Heart right ventricle (tissue), 16 donors: ENCODE data around the gene LRR1. TPM values are rescaled to one million over a fixed set of nuclear protein-coding genes. Genes with fewer than 3 reads are reported as not detected.
"Not testable (repeated sequence)": the region's sequence is repeated elsewhere in the genome, so short reads cannot be mapped to it uniquely, and the experiment has no call there.

Experiments used
- ATAC-seq, 8 donors: fragments of 200-7000 bp; cut with Tn5 transposase; one replicate each; pipeline ENCODE4 v1.9.1; 2020; ENCODE audit warnings: mild to moderate bottlenecking in 8 of 8, moderate library complexity in 8 of 8, moderate number of reproducible peaks in 1 of 8
- DNase-seq, 2 donors: peaks; one replicate each; pipeline ENCODE4 v3.0.0-alpha.2; 2020
- H3K27ac ChIP-seq, 10 donors: fragments of 200-600 bp; sonication (generic) in 2 of 10; one replicate each; pipeline versions ENCODE4 v1.5.0 to v1.8.0; 2020 to 2022; ENCODE audit warnings: mild to moderate bottlenecking in 3 of 10
- H3K27me3 ChIP-seq, 7 donors: fragments of 200-600 bp; one replicate each; pipeline ENCODE4 v1.8.0; 2021 to 2022; ENCODE audit warnings: mild to moderate bottlenecking in 2 of 7
- H3K36me3 ChIP-seq, 9 donors: fragments of 200-600 bp; sonication (generic) in 1 of 9; one replicate each; pipeline versions ENCODE4 v1.5.0 to v1.8.0; 2020 to 2022; ENCODE audit warnings: mild to moderate bottlenecking in 2 of 9
- H3K4me1 ChIP-seq, 9 donors: fragments of 200-600 bp; sonication (generic) in 1 of 9; one replicate each; pipeline versions ENCODE4 v1.5.0 to v1.8.0; 2020 to 2022; ENCODE audit warnings: mild to moderate bottlenecking in 4 of 9
- H3K4me3 ChIP-seq, 10 donors: fragments of 200-600 bp; sonication (generic) in 2 of 10; one replicate each; pipeline versions ENCODE4 v1.5.0 to v1.8.0; 2020 to 2022; ENCODE audit warnings: mild to moderate bottlenecking in 7 of 10, moderate library complexity in 2 of 10
- H3K9me3 ChIP-seq, 11 donors: fragments of 200-600 bp in 10 of 11; sonication (generic) in 2 of 11; one replicate each; pipeline versions ENCODE4 v1.5.0 to v1.8.0; 2013 to 2022; ENCODE audit warnings: mild to moderate bottlenecking in 2 of 11, control low read depth in 1 of 11, moderate library complexity in 1 of 11
- WGBS, 2 donors: extraction: QIAGEN DNeasy Blood & Tissue Kit; methylation state at CpG; one replicate each; pipeline ENCODE4 v1.1.7; 2013; ENCODE audit warnings: inconsistent platforms in 1 of 2; 5-methylcytosine and 5-hydroxymethylcytosine counted together
- intact Hi-C, 10 donors: fragments of 100-400 bp; cut with DNase I; formaldehyde crosslinking; loops; one replicate each; pipeline versions ENCODE4 v1.11.1 to v1.14.2; 2022
- polyA plus RNA-seq, 2 donors: library from polyadenylated mRNA; stranded (reverse); fragments of 200-250 nt; gene quantifications; one replicate each; pipeline ENCODE4 v1.2.3, GENCODE V29; 2013
- total RNA-seq, 10 donors: library from RNA; stranded (reverse); fragmentation: NEBNext Ultra II Directional in 3 of 10; extraction: Animal tissue kit (Norgen Biotek cat#: 25700) in 3 of 10; gene quantifications; one replicate each; pipeline versions ENCODE4 v1.2.1 to v1.2.4, GENCODE V29; 2021 to 2023
- TF ChIP-seq, protein P1 (sequence below), 9 donors: fragments of 200-600 bp; sonication (generic) in 2 of 9; IDR thresholded peaks; one replicate each; pipeline versions ENCODE4 v1.5.0 to v1.8.0; 2021 to 2022; ENCODE audit warnings: antibody characterized with exemption in 9 of 9, mild to moderate bottlenecking in 5 of 9, moderate library complexity in 1 of 9
- donor health status: Arrhythmogenic right ventricular cardiomyopathy.
- donor health status: ischemic (EF 13 %, LVEDD 7.1; RV severe dilation, severe dysfunction).
- donor health status: healthy with polysubstance abuse.
- donor health status: DM: no; HTN: yes; CAD: no.
- donor health status: DM: no; HTN: no; CAD: no.
- donor health status: ischemic (EF 25% LVEDD 6.9; RV normal size, moderate dysfunction).
- donor health status: ischemic (EF 25% LVEDD 5.7; RV mildly dilated, moderate dysfunction).
- donor health status: healthy.
- donor health status: DM: yes; HTN: yes; CAD: no.
- donor health status: Ischemic cardiomyopathy.
- donor health status: ischemic (EF 35%, LVEDD 5.7; RV mildly dilated, moderate dysfunction).
- donor health status: nonischemic (EF 11% LVEDD 7.7; RV severe dilation, severe dysfunction).
- donor health status: DM: yes; HTN: yes; CAD: no.
- donor health status: PGD.
- donor health status: ischemic (EF 29% LVEDD 5.4; RV normal size, mild dysfunction).
- donor health status: nonischemic (EF 23%, LVEDD 6.1; RV moderate dilation, normal function).

The LRR1 gene
- total and polyA plus RNA-seq, 12 donors: 2.7 to 38.4 (median 6.5) TPM

- Histone ChIP-seq H3K27me3 (no peaks in the 10 kb centered on the region), H3K27ac (no peak overlapping the region), H3K9me3 (no peaks in the 10 kb centered on the region), H3K4me1 (no peaks in the 10 kb centered on the region), H3K36me3 (peaks cover 0 to 6% (median 0%) of the 10 kb centered on the region in 9 donors), H3K4me3 (no peak overlapping the region)
- WGBS, 2 donors: 93 to 94% methylated on average over 3 of the region's 3 CpGs
- intact Hi-C loops: no loop called here
- ATAC-seq (no peak), DNase-seq (no peak)
- TF ChIP-seq, protein P1, sequence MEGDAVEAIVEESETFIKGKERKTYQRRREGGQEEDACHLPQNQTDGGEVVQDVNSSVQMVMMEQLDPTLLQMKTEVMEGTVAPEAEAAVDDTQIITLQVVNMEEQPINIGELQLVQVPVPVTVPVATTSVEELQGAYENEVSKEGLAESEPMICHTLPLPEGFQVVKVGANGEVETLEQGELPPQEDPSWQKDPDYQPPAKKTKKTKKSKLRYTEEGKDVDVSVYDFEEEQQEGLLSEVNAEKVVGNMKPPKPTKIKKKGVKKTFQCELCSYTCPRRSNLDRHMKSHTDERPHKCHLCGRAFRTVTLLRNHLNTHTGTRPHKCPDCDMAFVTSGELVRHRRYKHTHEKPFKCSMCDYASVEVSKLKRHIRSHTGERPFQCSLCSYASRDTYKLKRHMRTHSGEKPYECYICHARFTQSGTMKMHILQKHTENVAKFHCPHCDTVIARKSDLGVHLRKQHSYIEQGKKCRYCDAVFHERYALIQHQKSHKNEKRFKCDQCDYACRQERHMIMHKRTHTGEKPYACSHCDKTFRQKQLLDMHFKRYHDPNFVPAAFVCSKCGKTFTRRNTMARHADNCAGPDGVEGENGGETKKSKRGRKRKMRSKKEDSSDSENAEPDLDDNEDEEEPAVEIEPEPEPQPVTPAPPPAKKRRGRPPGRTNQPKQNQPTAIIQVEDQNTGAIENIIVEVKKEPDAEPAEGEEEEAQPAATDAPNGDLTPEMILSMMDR (IDR thresholded peaks at IDR 0.05): no peak
Observed at GRCh38 chr14:49654511-49654910, 55.8 kb downstream of the LRR1 start.

DNA sequence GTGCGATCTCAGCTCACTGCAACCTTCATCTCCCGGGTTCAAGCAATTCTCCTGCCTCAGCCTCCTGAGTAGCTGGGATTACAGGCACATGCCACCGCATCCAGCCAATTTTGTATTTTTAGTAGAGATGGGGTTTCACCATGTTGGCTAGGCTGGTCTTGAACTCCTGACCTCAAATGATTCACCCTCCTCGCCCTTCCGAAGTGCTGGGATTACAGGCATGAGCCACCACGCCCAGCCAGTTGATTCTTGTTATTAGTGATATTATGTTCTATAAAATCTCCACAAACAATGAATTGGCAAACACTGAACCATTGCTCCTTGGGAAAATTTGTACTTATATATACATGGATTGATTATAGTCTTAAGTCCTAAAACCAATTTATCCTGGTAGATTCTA lies 58.8 kb downstream of the LRR1 start:
- H3K27me3 ChIP-seq, H3K27ac ChIP-seq, H3K4me1 ChIP-seq, intact Hi-C loops, H3K4me3 ChIP-seq, DNase-seq, H3K9me3 ChIP-seq, H3K36me3 ChIP-seq, ATAC-seq: not testable (repeated sequence)
- WGBS, 2 donors: 94 to 97% methylated on average over 6 of the region's 6 CpGs

DNA sequence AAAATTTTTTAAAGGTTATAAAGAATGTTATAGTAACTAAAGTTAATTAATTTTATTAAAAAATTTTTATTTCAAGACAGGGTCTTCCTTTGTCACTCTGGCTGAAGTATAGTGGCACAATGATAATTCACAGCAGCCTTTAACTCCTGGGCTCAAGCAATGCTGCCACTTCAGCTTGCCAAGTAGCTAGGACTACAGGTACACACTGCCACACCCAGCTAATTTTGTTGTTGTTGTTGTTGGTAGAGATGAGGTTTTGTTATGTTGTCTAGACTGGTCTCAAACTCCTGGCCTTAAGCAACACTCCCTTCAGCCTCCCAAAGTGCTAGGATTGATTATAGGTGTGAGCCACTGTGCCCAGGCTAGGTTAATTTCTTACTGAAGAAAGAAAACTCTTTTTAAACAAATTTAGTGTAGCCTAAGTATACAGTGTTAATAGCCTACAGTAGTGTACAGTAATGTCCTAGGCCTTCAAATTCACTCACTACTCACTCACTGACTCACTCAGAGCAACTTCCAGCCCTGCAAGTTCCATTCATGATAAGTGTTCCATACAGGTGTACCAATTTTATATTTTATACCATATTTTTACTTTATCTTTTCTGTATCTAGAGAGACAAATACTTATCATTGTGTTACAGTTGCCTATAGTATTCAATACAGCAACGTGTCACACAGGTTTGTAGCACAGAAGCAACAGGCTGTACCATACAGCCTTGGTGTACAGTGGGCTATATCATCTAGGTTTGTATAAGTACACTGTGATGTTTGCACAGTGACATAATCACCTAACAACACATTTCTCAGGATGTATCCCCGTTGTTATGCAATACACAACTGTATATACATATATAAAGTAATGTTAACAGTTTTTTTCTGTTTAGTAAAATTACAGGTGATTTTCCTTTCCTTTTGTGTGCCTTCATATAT lies 61.1 kb downstream of the LRR1 start:
- Histone ChIP-seq H3K4me1 (no peaks in the 10 kb centered on the region), H3K27ac (no peak overlapping the region), H3K27me3 (no peaks in the 10 kb centered on the region), H3K9me3 (no peaks in the 10 kb centered on the region), H3K36me3 (no peaks in the 10 kb centered on the region), H3K4me3 (no peak overlapping the region)
- DNase-seq: no peak
- 91 to 96% methylated on average over 2 of the region's 2 CpGs for WGBS, 2 donors
- no peak for ATAC-seq
- TF ChIP-seq, protein P1 (IDR thresholded peaks at IDR 0.05): no peak
- intact Hi-C loops: no loop called here

Other genes with a start within 250 kb of the LRR1 start
- 100 to 1,000 TPM; 619 to 959 (median 708) TPM for gene RPS29, start 12.6 kb upstream of the LRR1 start, total RNA-seq
- gene RPS29, start 12.6 kb upstream of the LRR1 start, polyA plus RNA-seq: 1,000 to 10,000 TPM; 1,122 to 2,979 TPM
- 100 to 1,000 TPM; 103 to 164 (median 127) TPM for gene RPL36AL, start 21.7 kb downstream of the LRR1 start, total RNA-seq
- gene RPL36AL, start 21.7 kb downstream of the LRR1 start, polyA plus RNA-seq: 100 to 1,000 TPM; 253 to 562 TPM
- gene MGAT2, start 21.9 kb downstream of the LRR1 start, total RNA-seq: 10 to 100 TPM in 9 of 10 donors, 1 to 10 TPM in 1; 9.7 to 23.4 (median 14.3) TPM
- 10 to 100 TPM in 1 of 2 donors, 1 to 10 TPM in 1; 6.1 to 18.9 TPM for gene MGAT2, start 21.9 kb downstream of the LRR1 start, polyA plus RNA-seq
- 1 to 10 TPM; 4.1 to 6.9 (median 4.6) TPM for gene DNAAF2, start 36.3 kb downstream of the LRR1 start, total RNA-seq
- 1 to 10 TPM; 2.9 to 5.3 TPM for gene DNAAF2, start 36.3 kb downstream of the LRR1 start, polyA plus RNA-seq
- 1 to 10 TPM in 2 of 10 donors, under 1 TPM in 8; 0.25 to 1.1 (median 0.64) TPM for gene POLE2, start 89.3 kb downstream of the LRR1 start, total RNA-seq
- 1 to 10 TPM; 1.3 to 2.0 TPM for gene POLE2, start 89.3 kb downstream of the LRR1 start, polyA plus RNA-seq
- gene KLHDC1, start 94.2 kb downstream of the LRR1 start, total RNA-seq: 1 to 10 TPM; 5.0 to 8.1 (median 7.4) TPM
- 1 to 10 TPM in 1 of 2 donors, under 1 TPM in 1; 0.99 to 6.9 TPM for gene KLHDC1, start 94.2 kb downstream of the LRR1 start, polyA plus RNA-seq
- 100 to 1,000 TPM in 1 of 10 donors, 10 to 100 TPM in 9; 68.9 to 106 (median 83.8) TPM for gene KLHDC2, start 169.2 kb downstream of the LRR1 start, total RNA-seq
- 10 to 100 TPM; 40.2 to 41.7 TPM for gene KLHDC2, start 169.2 kb downstream of the LRR1 start, polyA plus RNA-seq